ENCODE data around the gene TNRC18.

Gene TNRC18

GRCh38 chr7:5470816-5471215 is 47.2 kb upstream of the TNRC18 start:
- no peak overlapping the region for H3K4ac ChIP-seq (ENCODE audit: low read depth in 1 of 2, low read length in 2 of 2)
- H3K14ac ChIP-seq (ENCODE audit: low read length in 2 of 2), result no peak overlapping the region
- H3K36me3 ChIP-seq (ENCODE audit: control insufficient read depth in 1 of 2, insufficient read depth in 2 of 2, low read depth in 1 of 2, low read length in 2 of 2), result peaks cover 0 to 29% of the 10 kb centered on the region in 2 experiments
- 87% methylated on average over 22 of the region's 22 CpGs for WGBS
- H4K91ac ChIP-seq (ENCODE audit: low read length), result no peak overlapping the region
- H3K27ac ChIP-seq (ENCODE audit: low read length, poor library complexity, severe bottlenecking), result no peak overlapping the region
- no peak overlapping the region for H3K23ac ChIP-seq (ENCODE audit: low read length in 2 of 2)
- H2BK12ac ChIP-seq (ENCODE audit: low read length in 2 of 2), result no peak overlapping the region
- no peak overlapping the region for H3K18ac ChIP-seq (ENCODE audit: low read depth in 1 of 2, low read length in 2 of 2)
- H3K9ac ChIP-seq (ENCODE audit: low read length), result no peak overlapping the region
- no peaks in the 10 kb centered on the region for H3K27me3 ChIP-seq (ENCODE audit: control insufficient read depth in 1 of 2, insufficient read depth in 1 of 2, low read length in 2 of 2)
- no peak overlapping the region for H2BK5ac ChIP-seq (ENCODE audit: low read depth, low read length, poor library complexity, severe bottlenecking)
- H4K8ac ChIP-seq (ENCODE audit: low read length), result no peak overlapping the region
- H3K4me2 ChIP-seq (ENCODE audit: low read length, poor library complexity, severe bottlenecking), result no peak overlapping the region
- H3K79me1 ChIP-seq (replicated peaks; ENCODE audit: low read length, poor library complexity, severe bottlenecking), result peaks cover 2% of the 10 kb centered on the region
- no peak for DNase-seq
- H3K4me1 ChIP-seq (ENCODE audit: control insufficient read depth, insufficient read depth, low read depth, low read length), result peaks cover 5% of the 10 kb centered on the region
- H3K4me3 ChIP-seq (ENCODE audit: insufficient read depth in 1 of 2, low read depth in 1 of 2, low read length in 2 of 2), result no peak overlapping the region
- H2AFZ ChIP-seq (ENCODE audit: low read depth, low read length), result no peak overlapping the region
- H3K9me3 ChIP-seq (ENCODE audit: control insufficient read depth, low read length), result peaks cover 5% of the 10 kb centered on the region
- H2AK5ac ChIP-seq (ENCODE audit: low read length, severe bottlenecking), result no peak overlapping the region
- H2BK120ac ChIP-seq (ENCODE audit: low read depth, low read length), result no peak overlapping the region
- H2BK15ac ChIP-seq (ENCODE audit: low read depth, poor library complexity, severe bottlenecking), result no peak overlapping the region

- H2AFZ ChIP-seq (ENCODE audit: low read depth, low read length), result no peak overlapping the region
- peak overlapping the region in 1 of 2 experiments; percentile 11 for H2BK12ac ChIP-seq (ENCODE audit: low read length in 2 of 2)
- H3K4ac ChIP-seq (ENCODE audit: low read depth in 1 of 2, low read length in 2 of 2), result no peak overlapping the region
- H2BK120ac ChIP-seq (ENCODE audit: low read depth, low read length), result no peak overlapping the region
- 90% methylated on average over 15 of the region's 15 CpGs for WGBS
- no peak overlapping the region for H2BK5ac ChIP-seq (ENCODE audit: low read depth, low read length, poor library complexity, severe bottlenecking)
- no peak overlapping the region for H3K14ac ChIP-seq (ENCODE audit: low read length in 2 of 2)
- no peak overlapping the region for H2AK5ac ChIP-seq (ENCODE audit: low read length, severe bottlenecking)
- H3K4me1 ChIP-seq (ENCODE audit: control insufficient read depth, insufficient read depth, low read depth, low read length), result peaks cover 5% of the 10 kb centered on the region
- no peak overlapping the region for H3K27ac ChIP-seq (ENCODE audit: low read length, poor library complexity, severe bottlenecking)
- H3K4me2 ChIP-seq (ENCODE audit: low read length, poor library complexity, severe bottlenecking), result no peak overlapping the region
- peaks cover 0 to 23% of the 10 kb centered on the region in 2 experiments for H3K36me3 ChIP-seq (ENCODE audit: control insufficient read depth in 1 of 2, insufficient read depth in 2 of 2, low read depth in 1 of 2, low read length in 2 of 2)
- H4K91ac ChIP-seq (ENCODE audit: low read length), result peak overlapping the region; percentile 4
- H3K9me3 ChIP-seq (ENCODE audit: control insufficient read depth, low read length), result peaks cover 5% of the 10 kb centered on the region
- H3K23ac ChIP-seq (ENCODE audit: low read length in 2 of 2), result no peak overlapping the region
- no peak overlapping the region for H3K4me3 ChIP-seq (ENCODE audit: insufficient read depth in 1 of 2, low read depth in 1 of 2, low read length in 2 of 2)
- no peak overlapping the region for H2BK15ac ChIP-seq (ENCODE audit: low read depth, poor library complexity, severe bottlenecking)
- DNase-seq, result no peak
- no peaks in the 10 kb centered on the region for H3K79me1 ChIP-seq (replicated peaks; ENCODE audit: low read length, poor library complexity, severe bottlenecking)
- H3K9ac ChIP-seq (ENCODE audit: low read length), result no peak overlapping the region
- H3K18ac ChIP-seq (ENCODE audit: low read depth in 1 of 2, low read length in 2 of 2), result no peak overlapping the region
- H3K27me3 ChIP-seq (ENCODE audit: control insufficient read depth in 1 of 2, insufficient read depth in 1 of 2, low read length in 2 of 2), result no peaks in the 10 kb centered on the region
- no peak overlapping the region for H4K8ac ChIP-seq (ENCODE audit: low read length)
Measured at GRCh38 chr7:5470167-5470532, 46.5 kb upstream of the TNRC18 start.

- Histone ChIP-seq H3K4me1 (ENCODE audit: control insufficient read depth, insufficient read depth, low read depth, low read length) (peaks cover 5% of the 10 kb centered on the region), H3K4ac (ENCODE audit: low read depth in 1 of 2, low read length in 2 of 2) (no peak overlapping the region), H2BK15ac (ENCODE audit: low read depth, poor library complexity, severe bottlenecking) (no peak overlapping the region), H3K9ac (ENCODE audit: low read length) (no peak overlapping the region), H2AFZ (ENCODE audit: low read depth, low read length) (no peak overlapping the region), H2BK120ac (ENCODE audit: low read depth, low read length) (no peak overlapping the region), H3K4me3 (ENCODE audit: insufficient read depth in 1 of 2, low read depth in 1 of 2, low read length in 2 of 2) (no peak overlapping the region), H2BK12ac (ENCODE audit: low read length in 2 of 2) (peak overlapping the region in 1 of 2 experiments; percentile 11), H3K23ac (ENCODE audit: low read length in 2 of 2) (no peak overlapping the region), H3K4me2 (ENCODE audit: low read length, poor library complexity, severe bottlenecking) (no peak overlapping the region), H3K27me3 (ENCODE audit: control insufficient read depth in 1 of 2, insufficient read depth in 1 of 2, low read length in 2 of 2) (no peaks in the 10 kb centered on the region), H4K91ac (ENCODE audit: low read length) (peak overlapping the region; percentile 6), H3K14ac (ENCODE audit: low read length in 2 of 2) (no peak overlapping the region), H3K36me3 (ENCODE audit: control insufficient read depth in 1 of 2, insufficient read depth in 2 of 2, low read depth in 1 of 2, low read length in 2 of 2) (peaks cover 0 to 23% of the 10 kb centered on the region in 2 experiments), H3K79me1 (replicated peaks; ENCODE audit: low read length, poor library complexity, severe bottlenecking) (no peaks in the 10 kb centered on the region), H2BK5ac (ENCODE audit: low read depth, low read length, poor library complexity, severe bottlenecking) (no peak overlapping the region), H3K27ac (ENCODE audit: low read length, poor library complexity, severe bottlenecking) (no peak overlapping the region), H3K9me3 (ENCODE audit: control insufficient read depth, low read length) (peaks cover 5% of the 10 kb centered on the region), H3K18ac (ENCODE audit: low read depth in 1 of 2, low read length in 2 of 2) (no peak overlapping the region), H2AK5ac (ENCODE audit: low read length, severe bottlenecking) (no peak overlapping the region), H4K8ac (ENCODE audit: low read length) (no peak overlapping the region)
- WGBS, result 93% methylated on average over 32 of the region's 32 CpGs
- DNase-seq, result no peak
Measured at GRCh38 chr7:5469375-5470166, 45.9 kb upstream of the TNRC18 start.

GRCh38 chr7:5467645-5468044 is 44.0 kb upstream of the TNRC18 start:
- peaks cover 0 to 19% of the 10 kb centered on the region in 2 experiments for H3K36me3 ChIP-seq (ENCODE audit: control insufficient read depth in 1 of 2, insufficient read depth in 2 of 2, low read depth in 1 of 2, low read length in 2 of 2)
- no peak overlapping the region for H3K14ac ChIP-seq (ENCODE audit: low read length in 2 of 2)
- H2AK5ac ChIP-seq (ENCODE audit: low read length, severe bottlenecking), result no peak overlapping the region
- no peak overlapping the region for H4K8ac ChIP-seq (ENCODE audit: low read length)
- H4K91ac ChIP-seq (ENCODE audit: low read length), result no peak overlapping the region
- no peak for DNase-seq
- H3K23ac ChIP-seq (ENCODE audit: low read length in 2 of 2), result no peak overlapping the region
- no peak overlapping the region for H3K9ac ChIP-seq (ENCODE audit: low read length)
- peaks cover 5% of the 10 kb centered on the region for H3K9me3 ChIP-seq (ENCODE audit: control insufficient read depth, low read length)
- WGBS, result 91% methylated on average over 7 of the region's 9 CpGs
- H2BK12ac ChIP-seq (ENCODE audit: low read length in 2 of 2), result no peak overlapping the region
- H3K27me3 ChIP-seq (ENCODE audit: control insufficient read depth in 1 of 2, insufficient read depth in 1 of 2, low read length in 2 of 2), result no peaks in the 10 kb centered on the region
- no peak overlapping the region for H2BK5ac ChIP-seq (ENCODE audit: low read depth, low read length, poor library complexity, severe bottlenecking)
- H3K79me1 ChIP-seq (replicated peaks; ENCODE audit: low read length, poor library complexity, severe bottlenecking), result no peaks in the 10 kb centered on the region
- H3K18ac ChIP-seq (ENCODE audit: low read depth in 1 of 2, low read length in 2 of 2), result no peak overlapping the region
- H2BK15ac ChIP-seq (ENCODE audit: low read depth, poor library complexity, severe bottlenecking), result no peak overlapping the region
- no peak overlapping the region for H3K4me3 ChIP-seq (ENCODE audit: insufficient read depth in 1 of 2, low read depth in 1 of 2, low read length in 2 of 2)
- no peak overlapping the region for H3K4ac ChIP-seq (ENCODE audit: low read depth in 1 of 2, low read length in 2 of 2)
- H3K4me2 ChIP-seq (ENCODE audit: low read length, poor library complexity, severe bottlenecking), result no peak overlapping the region
- no peak overlapping the region for H2BK120ac ChIP-seq (ENCODE audit: low read depth, low read length)
- H2AFZ ChIP-seq (ENCODE audit: low read depth, low read length), result no peak overlapping the region
- H3K27ac ChIP-seq (ENCODE audit: low read length, poor library complexity, severe bottlenecking), result no peak overlapping the region
- peaks cover 5% of the 10 kb centered on the region for H3K4me1 ChIP-seq (ENCODE audit: control insufficient read depth, insufficient read depth, low read depth, low read length)
